ENCODE measurements around the gene PIGU.
"Not testable (repeated sequence)": the region's sequence is repeated elsewhere in the genome, so short reads cannot be mapped to it uniquely, and the experiment has no call there.

PIGU gene

GRCh38 chr20:34661811-34662210, 15.1 kb downstream of the PIGU start:
- DNase-seq (ENCODE audit: low spot score): not testable (repeated sequence)

GRCh38 chr20:34658654-34659053, 18.2 kb downstream of the PIGU start:
- DNase-seq (ENCODE audit: low spot score): not testable (repeated sequence)

- DNase-seq (ENCODE audit: low spot score): no peak
Measured at GRCh38 chr20:34654207-34654744, 22.6 kb downstream of the PIGU start.

GRCh38 chr20:34651200-34651599, 25.7 kb downstream of the PIGU start:
- no peak for DNase-seq (ENCODE audit: low spot score)

- DNase-seq (ENCODE audit: low spot score): no peak
Measured at GRCh38 chr20:34647737-34648136, 29.2 kb downstream of the PIGU start.

GRCh38 chr20:34644951-34645350, 31.9 kb downstream of the PIGU start:
- DNase-seq (ENCODE audit: low spot score): no peak

- DNase-seq (ENCODE audit: low spot score): no peak
Measured at GRCh38 chr20:34644345-34644744, 32.5 kb downstream of the PIGU start.

GRCh38 chr20:34643928-34644327, 33.0 kb downstream of the PIGU start:
- no peak for DNase-seq (ENCODE audit: low spot score)

- DNase-seq (ENCODE audit: low spot score): no peak
Measured at GRCh38 chr20:34642009-34642408, 34.9 kb downstream of the PIGU start.

GRCh38 chr20:34639755-34640222, 37.1 kb downstream of the PIGU start:
- no peak for DNase-seq (ENCODE audit: low spot score)

GRCh38 chr20:34638532-34638931, 38.4 kb downstream of the PIGU start:
- no peak for DNase-seq (ENCODE audit: low spot score)

GRCh38 chr20:34638039-34638292, 38.9 kb downstream of the PIGU start:
- DNase-seq (ENCODE audit: low spot score): no peak

- peak; percentile 88 for DNase-seq (ENCODE audit: low spot score)
Measured at GRCh38 chr20:34637245-34638038, 39.5 kb downstream of the PIGU start.

GRCh38 chr20:34636648-34637047, 40.2 kb downstream of the PIGU start:
- DNase-seq (ENCODE audit: low spot score): no peak

- DNase-seq (ENCODE audit: low spot score): no peak
Measured at GRCh38 chr20:34634392-34634791, 42.5 kb downstream of the PIGU start.

GRCh38 chr20:34632870-34633452, 43.9 kb downstream of the PIGU start:
- DNase-seq (ENCODE audit: low spot score): no peak

- DNase-seq (ENCODE audit: low spot score): no peak
Measured at GRCh38 chr20:34629904-34630303, 47.0 kb downstream of the PIGU start.

- DNase-seq (ENCODE audit: low spot score): no peak
Measured at GRCh38 chr20:34629342-34629741, 47.5 kb downstream of the PIGU start.

GRCh38 chr20:34628026-34628425, 48.9 kb downstream of the PIGU start:
- DNase-seq (ENCODE audit: low spot score): no peak

- DNase-seq (ENCODE audit: low spot score): no peak
Measured at GRCh38 chr20:34627458-34627857, 49.4 kb downstream of the PIGU start.

GRCh38 chr20:34626992-34627391, 49.9 kb downstream of the PIGU start:
- no peak for DNase-seq (ENCODE audit: low spot score)

- no peak for DNase-seq (ENCODE audit: low spot score)
Measured at GRCh38 chr20:34624629-34625028, 52.3 kb downstream of the PIGU start.

GRCh38 chr20:34622821-34623451, 54.0 kb downstream of the PIGU start:
- DNase-seq (ENCODE audit: low spot score): no peak

All from COLO829 (cell line).